Prostate gland (tissue), 2 donors: ENCODE measurements around the gene EIF3L. TPM values are rescaled to one million over a fixed set of nuclear protein-coding genes. Genes with fewer than 3 reads are reported as not detected.

Source experiments
- DNase-seq: peaks from one replicate; pipeline ENCODE4 v3.0.0-alpha.2; 2019; ENCODE audit warnings: low spot score
- H3K27ac ChIP-seq, 2 donors: fragments of 200-600 bp; sonication (generic); 2 replicates each; pipeline ENCODE4 v1.5.1; 2017 to 2019
- H3K27me3 ChIP-seq: fragments of 200-600 bp; sonication (generic); replicated peaks from 2 replicates; pipeline ENCODE4 v1.5.1; 2019; ENCODE audit not compliant: insufficient read depth
- H3K36me3 ChIP-seq, 2 donors: fragments of 200-600 bp; sonication (generic); 1 replicate in 1 of 2; 2 replicates in 1 of 2; pipeline versions ENCODE4 v1.5.1 to v1.8.1; 2017 to 2019
- H3K4me1 ChIP-seq: fragments of 200-600 bp; sonication (generic); replicated peaks from 2 replicates; pipeline ENCODE4 v1.5.1; 2019
- H3K4me3 ChIP-seq, 2 donors: fragments of 200-600 bp; sonication (generic); 2 replicates each; pipeline ENCODE4 v1.5.1; 2017 to 2019
- H3K9me3 ChIP-seq: fragments of 200-600 bp; sonication (generic); 2 replicates; pipeline ENCODE4 v1.5.1; 2017
- POLR2A ChIP-seq: fragments of 450-650 bp; IDR thresholded peaks from one replicate; pipeline ENCODE4 v1.6.1; 2016; ENCODE audit warnings: antibody characterized with exemption, mild to moderate bottlenecking
- POLR2AphosphoS5 ChIP-seq: sonication (generic); formaldehyde crosslinking; IDR thresholded peaks from one replicate; pipeline ENCODE4 v1.6.1; 2017; ENCODE audit warnings: antibody characterized with exemption
- WGBS: methylation state at CpG from one replicate; pipeline ENCODE4 v1.1.5; 2018; 5-methylcytosine and 5-hydroxymethylcytosine counted together
- intact Hi-C: fragments of 100-400 bp; cut with DNase I; formaldehyde crosslinking; loops from one replicate; pipeline ENCODE4 v1.14.2; 2022
- total RNA-seq, 2 donors: library from RNA; depleted of rRNA; stranded (reverse); fragments of >200 nt; gene quantifications; one replicate each; pipeline ENCODE4 v1.1.0, GENCODE V29; 2016
- TF ChIP-seq, protein P1 (sequence below), 4 experiments: fragments of 200-600 bp in 2 of 4; fragments of 450-650 bp in 2 of 4; sonication (generic) in 2 of 4; IDR thresholded peaks; 1 replicate in 3 of 4; 2 replicates in 1 of 4; pipeline ENCODE4 v1.5.1; 2016 to 2019; ENCODE audit warnings: antibody characterized with exemption in 4 of 4, mild to moderate bottlenecking in 2 of 4, moderate library complexity in 2 of 4

Gene EIF3L
- total RNA-seq, 2 donors from 2014 or later, result 385 to 501 TPM

DNA sequence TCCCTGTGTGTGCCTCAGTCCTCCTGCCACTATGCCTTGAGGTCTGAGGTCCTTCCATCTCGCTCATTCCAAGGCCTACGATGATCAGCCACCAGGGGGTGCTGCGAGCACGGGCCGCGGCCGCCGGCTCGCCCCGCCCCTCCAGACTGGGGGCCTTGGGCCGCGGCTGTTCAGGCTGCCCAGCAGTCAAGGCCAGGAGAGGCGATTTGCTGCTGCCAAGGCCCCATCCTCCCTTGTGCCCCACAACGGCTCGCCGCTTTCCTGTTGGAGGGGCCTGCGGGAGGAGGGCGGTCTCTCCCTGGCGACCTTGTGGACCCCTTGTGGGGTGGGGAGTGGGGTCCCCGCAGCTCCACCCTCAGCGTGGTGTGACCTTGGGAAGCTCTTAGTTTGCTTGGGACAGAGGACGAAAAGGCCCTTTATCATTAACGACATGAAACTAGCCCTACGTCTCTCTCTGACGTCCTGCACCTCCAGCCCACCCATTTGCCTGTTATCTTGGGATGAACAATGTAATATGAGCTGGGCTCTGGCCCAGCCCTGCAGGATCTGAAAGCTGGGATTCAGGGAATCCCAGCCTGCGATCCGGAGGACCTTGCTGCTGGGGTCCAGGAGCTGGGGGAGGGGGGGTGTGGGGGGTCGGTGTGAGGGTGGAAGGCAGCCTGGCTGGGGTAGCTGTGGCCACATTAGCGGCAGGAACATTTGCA, 31.4 kb upstream of the EIF3L start:
- TF ChIP-seq, protein P1, sequence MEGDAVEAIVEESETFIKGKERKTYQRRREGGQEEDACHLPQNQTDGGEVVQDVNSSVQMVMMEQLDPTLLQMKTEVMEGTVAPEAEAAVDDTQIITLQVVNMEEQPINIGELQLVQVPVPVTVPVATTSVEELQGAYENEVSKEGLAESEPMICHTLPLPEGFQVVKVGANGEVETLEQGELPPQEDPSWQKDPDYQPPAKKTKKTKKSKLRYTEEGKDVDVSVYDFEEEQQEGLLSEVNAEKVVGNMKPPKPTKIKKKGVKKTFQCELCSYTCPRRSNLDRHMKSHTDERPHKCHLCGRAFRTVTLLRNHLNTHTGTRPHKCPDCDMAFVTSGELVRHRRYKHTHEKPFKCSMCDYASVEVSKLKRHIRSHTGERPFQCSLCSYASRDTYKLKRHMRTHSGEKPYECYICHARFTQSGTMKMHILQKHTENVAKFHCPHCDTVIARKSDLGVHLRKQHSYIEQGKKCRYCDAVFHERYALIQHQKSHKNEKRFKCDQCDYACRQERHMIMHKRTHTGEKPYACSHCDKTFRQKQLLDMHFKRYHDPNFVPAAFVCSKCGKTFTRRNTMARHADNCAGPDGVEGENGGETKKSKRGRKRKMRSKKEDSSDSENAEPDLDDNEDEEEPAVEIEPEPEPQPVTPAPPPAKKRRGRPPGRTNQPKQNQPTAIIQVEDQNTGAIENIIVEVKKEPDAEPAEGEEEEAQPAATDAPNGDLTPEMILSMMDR (IDR thresholded peaks at IDR 0.05), result peak; percentile 86 to 97 (median 95)
- TF ChIP-seq POLR2A, result no peak
- TF ChIP-seq POLR2AphosphoS5, result peak; percentile 80
- no peaks in the 10 kb centered on the region for H3K9me3 ChIP-seq
- H3K4me1 ChIP-seq, result peaks cover 8% of the 10 kb centered on the region
- peak overlapping the region in 1 of 2 donors; percentile 45 for H3K27ac ChIP-seq
- H3K4me3 ChIP-seq, result peak overlapping the region; percentile 12 to 23
- peaks cover 0 to 11% of the 10 kb centered on the region in 2 donors for H3K36me3 ChIP-seq
- H3K27me3 ChIP-seq, result no peaks in the 10 kb centered on the region
- 2% methylated on average over 26 of the region's 29 CpGs for WGBS
- intact Hi-C loops, result loop anchor here (1.0 to 2.0 kb wide), 2 partner anchors 45 to 147 kb away; no protein-coding TSS in a partner anchor
- peak; percentile 65 for DNase-seq

DNA sequence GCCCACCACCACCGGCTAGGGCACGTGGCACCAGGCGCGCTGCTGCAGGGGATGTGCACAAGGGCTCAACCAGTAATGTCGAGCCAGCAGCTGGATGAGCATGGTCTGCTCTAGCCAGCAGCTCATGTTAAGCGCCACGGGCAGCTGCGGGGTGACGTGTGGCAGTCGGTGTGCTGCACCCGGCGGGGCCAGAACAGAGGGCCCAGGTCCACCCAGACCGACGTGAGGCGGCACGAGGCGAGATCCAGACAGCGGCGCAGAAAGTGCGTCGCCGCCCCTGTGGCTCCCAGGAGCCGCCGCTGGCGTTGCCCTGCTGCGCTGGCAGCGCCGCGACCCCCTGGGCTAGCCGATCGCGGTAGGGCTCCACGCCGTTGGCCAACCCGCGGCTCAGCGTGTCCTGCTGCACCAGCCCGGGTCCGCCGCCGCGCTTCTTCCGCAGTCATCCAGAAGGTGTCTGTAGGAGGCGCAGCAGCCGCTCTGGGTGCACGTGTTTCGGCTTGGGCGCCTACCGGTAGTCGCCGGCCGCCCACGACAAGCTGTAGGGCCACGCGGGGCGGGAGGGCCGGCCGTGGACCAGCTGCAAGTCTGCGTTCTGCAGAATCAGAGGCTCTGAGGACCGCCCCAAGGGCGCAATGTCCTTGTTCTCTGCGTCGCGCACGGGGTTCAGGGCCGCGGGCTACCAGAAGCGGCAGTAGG, 30.7 kb upstream of the EIF3L start:
- peaks cover 0 to 7% of the 10 kb centered on the region in 2 donors for H3K36me3 ChIP-seq
- peaks cover 8% of the 10 kb centered on the region for H3K4me1 ChIP-seq
- H3K9me3 ChIP-seq, result no peaks in the 10 kb centered on the region
- H3K27me3 ChIP-seq, result no peaks in the 10 kb centered on the region
- peak; percentile 44 for DNase-seq
- WGBS, result 3% methylated on average over 36 of the region's 68 CpGs
- TF ChIP-seq POLR2AphosphoS5 (peak; percentile 23), POLR2A (no peak)
- TF ChIP-seq, protein P1 (IDR thresholded peaks at IDR 0.05), result peak in 3 of 4 experiments; percentile 16 to 47 (median 47)
- peak overlapping the region in 1 of 2 donors; percentile 23 for H3K4me3 ChIP-seq
- intact Hi-C loops, result no loop called here
- no peak overlapping the region for H3K27ac ChIP-seq

DNA sequence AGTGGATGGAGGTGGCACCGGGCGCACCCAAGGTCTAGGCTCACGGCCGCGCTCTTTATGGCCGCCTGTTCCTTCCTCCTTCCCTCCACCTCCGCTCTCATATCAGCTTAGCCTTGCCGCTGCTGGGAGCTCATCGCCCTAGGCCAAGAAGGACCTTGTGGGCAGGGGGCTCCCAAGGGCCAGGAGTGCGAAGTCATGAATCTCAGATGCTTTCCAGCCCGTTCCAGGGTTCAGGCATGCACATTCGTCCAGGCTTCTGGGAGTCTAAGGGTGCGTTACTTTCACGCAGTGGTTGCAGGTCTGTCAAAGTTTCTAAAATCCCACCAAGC, 30.1 kb upstream of the EIF3L start:
- intact Hi-C loops, result no loop called here

DNA sequence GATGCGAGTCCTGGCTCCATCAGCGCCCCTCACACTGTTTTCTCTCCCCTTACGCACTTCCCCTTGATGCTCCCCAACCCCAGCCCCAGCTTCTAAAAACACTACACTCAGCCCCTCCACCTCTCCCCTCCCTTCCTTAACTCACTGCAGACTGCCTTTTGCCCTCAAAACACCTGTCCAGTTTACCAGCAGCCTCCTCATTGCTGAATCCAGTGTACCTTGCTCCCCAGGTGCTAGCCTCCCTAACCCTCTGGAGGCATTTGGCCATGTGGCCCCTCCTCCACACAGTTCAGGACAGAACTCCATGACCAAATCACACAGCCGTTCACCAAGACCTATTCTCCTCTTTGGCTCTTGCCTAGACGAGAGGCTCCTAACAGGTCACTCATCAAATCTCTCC, 28.9 kb upstream of the EIF3L start:
- Histone ChIP-seq H3K4me3 (no peak overlapping the region), H3K9me3 (no peaks in the 10 kb centered on the region), H3K4me1 (peaks cover 8% of the 10 kb centered on the region), H3K27me3 (no peaks in the 10 kb centered on the region), H3K36me3 (no peaks in the 10 kb centered on the region), H3K27ac (no peak overlapping the region)
- 92% methylated on average over 5 of the region's 5 CpGs for WGBS
- TF ChIP-seq POLR2AphosphoS5 (no peak), POLR2A (no peak)
- TF ChIP-seq, protein P1 (IDR thresholded peaks at IDR 0.05), result no peak
- intact Hi-C loops, result no loop called here
- DNase-seq, result no peak

More for the DNA sequence above, 30.1 kb upstream of the EIF3L start:
- H3K36me3 ChIP-seq, result peaks cover 0 to 7% of the 10 kb centered on the region in 2 donors
- H3K9me3 ChIP-seq, result no peaks in the 10 kb centered on the region
- H3K4me3 ChIP-seq, result peak overlapping the region in 1 of 2 donors; percentile 23
- H3K27me3 ChIP-seq, result no peaks in the 10 kb centered on the region
- H3K27ac ChIP-seq, result no peak overlapping the region
- no peak for TF ChIP-seq POLR2AphosphoS5
- TF ChIP-seq, protein P1 (IDR thresholded peaks at IDR 0.05), result no peak
- TF ChIP-seq POLR2A, result no peak
- peaks cover 8% of the 10 kb centered on the region for H3K4me1 ChIP-seq
- DNase-seq, result no peak
- WGBS, result 26% methylated on average over 12 of the region's 14 CpGs
